HG03565 (cell line): ENCODE results near the gene PABPN1L.
"Not testable (repeated sequence)": the region's sequence is repeated elsewhere in the genome, so short reads cannot be mapped to it uniquely, and the experiment has no call there.

Experiments used
- ATAC-seq: cut with Tn5 transposase; IDR thresholded peaks from one replicate; pipeline ENCODE4 v1.9.1; 2021; ENCODE audit warnings: mild to moderate bottlenecking, moderate library complexity; ENCODE audit not compliant: unreplicated experiment

The PABPN1L gene

GRCh38 chr16:88901718-88902337 is 35.4 kb upstream of the PABPN1L start:
- ATAC-seq: no peak

GRCh38 chr16:88900662-88901052 is 34.2 kb upstream of the PABPN1L start:
- ATAC-seq: no peak

GRCh38 chr16:88899901-88900661 is 33.6 kb upstream of the PABPN1L start:
- no peak for ATAC-seq

GRCh38 chr16:88897696-88898425 is 31.4 kb upstream of the PABPN1L start:
- ATAC-seq: no peak

GRCh38 chr16:88896238-88897070 is 30.0 kb upstream of the PABPN1L start:
- ATAC-seq: no peak

GRCh38 chr16:88895335-88895734 is 28.9 kb upstream of the PABPN1L start:
- ATAC-seq: no peak

GRCh38 chr16:88894681-88895300 is 28.3 kb upstream of the PABPN1L start:
- no peak for ATAC-seq

- not testable (repeated sequence) for ATAC-seq
Observed at GRCh38 chr16:88894266-88894665, 27.8 kb upstream of the PABPN1L start.

GRCh38 chr16:88893127-88893968 is 26.9 kb upstream of the PABPN1L start:
- no peak for ATAC-seq

GRCh38 chr16:88892065-88892464 is 25.6 kb upstream of the PABPN1L start:
- ATAC-seq: no peak

GRCh38 chr16:88891083-88891482 is 24.6 kb upstream of the PABPN1L start:
- ATAC-seq: no peak

- not testable (repeated sequence) for ATAC-seq
Observed at GRCh38 chr16:88889702-88890352, 23.4 kb upstream of the PABPN1L start.

GRCh38 chr16:88888461-88889387 is 22.3 kb upstream of the PABPN1L start:
- no peak for ATAC-seq

- no peak for ATAC-seq
Observed at GRCh38 chr16:88888057-88888456, 21.6 kb upstream of the PABPN1L start.

GRCh38 chr16:88886845-88887521 is 20.5 kb upstream of the PABPN1L start:
- no peak for ATAC-seq

GRCh38 chr16:88886420-88886844 is 20.0 kb upstream of the PABPN1L start:
- ATAC-seq: no peak

GRCh38 chr16:88885693-88886280 is 19.3 kb upstream of the PABPN1L start:
- ATAC-seq: no peak
